Progenitor cell of endocrine pancreas (in vitro differentiated cells): ENCODE results near the gene TOMM22. TPM values are rescaled to one million over a fixed set of nuclear protein-coding genes. Genes with fewer than 3 reads are reported as not detected.

Experiments
- DNase-seq: peaks from one replicate; pipeline ENCODE4 v3.0.0; 2021; ENCODE audit warnings: low spot score; ENCODE audit not compliant: unreplicated experiment
- H3K27ac Mint-ChIP-seq: 2 replicates; pipeline ENCODE4 v1.8.0; 2021; ENCODE audit warnings: mild to moderate bottlenecking, moderate library complexity, mixed read lengths
- H3K27me3 Mint-ChIP-seq: 2 replicates; pipeline ENCODE4 v1.8.0; 2021; ENCODE audit warnings: mixed read lengths
- H3K36me3 Mint-ChIP-seq: 2 replicates; pipeline ENCODE4 v1.8.0; 2022; ENCODE audit warnings: mixed read lengths; ENCODE audit not compliant: insufficient read depth
- H3K4me1 Mint-ChIP-seq: 2 replicates; pipeline ENCODE4 v1.8.0; 2021; ENCODE audit warnings: low read depth, mixed read lengths
- H3K4me3 Mint-ChIP-seq: 2 replicates; pipeline ENCODE4 v1.8.0; 2021; ENCODE audit warnings: low read depth, mild to moderate bottlenecking, moderate library complexity, mixed read lengths
- H3K9me3 Mint-ChIP-seq: 2 replicates; pipeline ENCODE4 v1.8.0; 2021; ENCODE audit warnings: low read depth, mixed read lengths
- CTCF ChIP-seq: fragments of 200-600 bp; sonication (generic); IDR thresholded peaks from one replicate; pipeline ENCODE4 v1.5.0; 2021; ENCODE audit warnings: antibody characterized with exemption, mild to moderate bottlenecking; ENCODE audit not compliant: unreplicated experiment
- total RNA-seq: library from RNA; stranded (reverse); gene quantifications from 2 replicates; pipeline ENCODE4 v1.2.1, GENCODE V29; 2021

The TOMM22 gene
- total RNA-seq, 1 donor from 2014 or later = 68.7 TPM

DNA sequence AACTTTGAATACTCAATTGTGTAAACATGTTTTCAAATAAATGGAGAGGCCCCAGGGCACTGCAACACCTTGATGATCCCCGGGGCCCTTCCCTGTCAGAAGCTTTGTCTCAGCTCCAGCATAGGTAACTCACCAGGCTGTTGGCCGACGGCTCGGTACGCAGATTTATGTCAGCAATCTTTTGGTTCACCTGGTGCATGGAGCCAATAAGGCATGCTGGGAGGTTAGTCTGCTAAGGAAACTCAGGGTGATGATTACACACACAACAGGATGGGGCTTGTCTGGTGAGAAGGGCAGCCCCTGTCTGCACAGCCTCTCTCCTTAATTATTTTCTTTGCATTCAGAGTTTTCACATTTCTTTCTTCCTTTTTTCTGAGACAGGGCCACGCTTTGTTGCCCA lies 36.3 kb upstream of the TOMM22 start:
- H3K27ac Mint-ChIP-seq = no peak overlapping the region
- no peak for DNase-seq

GRCh38 chr22:38649841-38650522 lies 31.8 kb upstream of the TOMM22 start:
- no peak for DNase-seq
- no peak for TF ChIP-seq CTCF

More for the DNA sequence above, 36.3 kb upstream of the TOMM22 start:
- Mint-ChIP-seq H3K27me3 (no peaks in the 10 kb centered on the region), H3K36me3 (peaks cover 24% of the 10 kb centered on the region), H3K4me1 (no peaks in the 10 kb centered on the region), H3K9me3 (no peaks in the 10 kb centered on the region), H3K4me3 (no peak overlapping the region)
- TF ChIP-seq CTCF = no peak

DNA sequence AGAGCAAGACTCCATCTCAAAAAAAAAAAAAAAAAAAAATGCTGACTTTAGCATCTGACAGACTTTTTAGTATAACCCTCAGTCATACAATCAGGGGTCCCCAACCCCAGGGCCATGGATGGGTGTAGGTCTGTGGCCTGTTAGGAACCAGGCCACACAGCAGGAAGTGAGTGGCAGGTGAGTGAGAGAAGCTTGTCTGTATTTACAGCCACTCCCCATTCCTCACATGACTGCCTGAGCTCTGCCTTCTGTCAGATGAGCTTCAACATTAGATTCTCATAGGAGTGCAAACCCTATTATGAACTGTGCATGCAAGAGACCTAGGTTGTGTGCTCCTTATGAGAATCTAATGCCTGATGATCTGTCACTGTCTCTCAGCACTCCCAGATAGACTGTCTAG lies 28.9 kb upstream of the TOMM22 start:
- TF ChIP-seq CTCF = no peak
- no peak overlapping the region for H3K27ac Mint-ChIP-seq
- no peaks in the 10 kb centered on the region for H3K9me3 Mint-ChIP-seq
- H3K4me1 Mint-ChIP-seq = peaks cover 9% of the 10 kb centered on the region
- H3K4me3 Mint-ChIP-seq = no peak overlapping the region
- H3K36me3 Mint-ChIP-seq = peaks cover 11% of the 10 kb centered on the region
- no peaks in the 10 kb centered on the region for H3K27me3 Mint-ChIP-seq
- no peak for DNase-seq

More at GRCh38 chr22:38649841-38650522, 31.8 kb upstream of the TOMM22 start:
- Mint-ChIP-seq H3K27ac (no peak overlapping the region), H3K36me3 (peaks cover 19% of the 10 kb centered on the region), H3K27me3 (no peaks in the 10 kb centered on the region), H3K9me3 (no peaks in the 10 kb centered on the region), H3K4me1 (no peaks in the 10 kb centered on the region), H3K4me3 (no peak overlapping the region)

DNA sequence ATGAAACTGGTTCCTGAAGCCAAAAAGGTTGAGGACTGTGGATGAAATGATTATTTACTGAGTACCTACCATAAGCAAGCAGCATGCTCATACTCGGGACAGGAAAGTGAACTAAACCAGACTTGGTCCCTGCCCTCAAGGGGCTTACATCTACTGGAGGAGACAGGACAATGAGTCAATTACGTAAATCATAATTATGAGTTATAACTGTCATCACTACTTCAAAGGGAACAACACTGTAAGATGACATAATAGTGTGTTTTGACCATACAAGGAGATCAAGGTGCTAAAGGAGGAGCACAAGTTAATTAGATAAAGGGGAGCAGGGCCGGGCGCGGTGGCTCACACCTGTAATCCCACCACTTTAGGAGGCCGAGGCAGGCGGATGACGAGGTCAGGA lies 28.0 kb upstream of the TOMM22 start:
- H3K4me1 Mint-ChIP-seq = peaks cover 10% of the 10 kb centered on the region

More for the DNA sequence above, 28.0 kb upstream of the TOMM22 start:
- DNase-seq = no peak
- H3K9me3 Mint-ChIP-seq = no peaks in the 10 kb centered on the region
- TF ChIP-seq CTCF = no peak
- no peak overlapping the region for H3K27ac Mint-ChIP-seq
- no peaks in the 10 kb centered on the region for H3K27me3 Mint-ChIP-seq
- H3K36me3 Mint-ChIP-seq = peaks cover 9% of the 10 kb centered on the region
- peak overlapping the region; percentile 45 for H3K4me3 Mint-ChIP-seq
